Esophagus squamous epithelium (tissue), 5 donors: ENCODE results near the gene THBS3. TPM values are rescaled to one million over a fixed set of nuclear protein-coding genes. Genes with fewer than 3 reads are reported as not detected.
"Not testable (repeated sequence)": the region's sequence is repeated elsewhere in the genome, so short reads cannot be mapped to it uniquely, and the experiment has no call there.

Experiments used
- DNase-seq: peaks from one replicate; lab custom pipeline; 2025; lab: John Stamatoyannopoulos, UW
- H3K27ac ChIP-seq, 4 donors: fragments of 200-600 bp; sonication (generic); one replicate each; pipeline ENCODE4 v1.5.1; 2016 to 2019; ENCODE audit warnings: mild to moderate bottlenecking in 1 of 4
- H3K27me3 ChIP-seq, 4 donors: fragments of 200-600 bp; sonication (generic); 1 replicate in 3 of 4; 2 replicates in 1 of 4; pipeline versions ENCODE4 v1.5.1 to v1.6.0; 2017 to 2021; ENCODE audit warnings: antibody characterized with exemption in 1 of 4
- H3K36me3 ChIP-seq, 3 donors: fragments of 200-600 bp; sonication (generic); one replicate each; pipeline ENCODE4 v1.5.1; 2016 to 2019
- H3K4me1 ChIP-seq, 3 donors: fragments of 200-600 bp; sonication (generic); one replicate each; pipeline ENCODE4 v1.5.1; 2017 to 2019
- H3K4me3 ChIP-seq, 4 donors: fragments of 200-600 bp; sonication (generic); 1 replicate in 3 of 4; 2 replicates in 1 of 4; pipeline ENCODE4 v1.5.1; 2016 to 2019; ENCODE audit warnings: mild to moderate bottlenecking in 2 of 4, moderate library complexity in 1 of 4
- H3K9me3 ChIP-seq, 3 donors: fragments of 200-600 bp; sonication (generic); one replicate each; pipeline ENCODE4 v1.5.1; 2016 to 2019
- CTCF ChIP-seq, 6 experiments: fragments of 450-650 bp in 4 of 6; fragments of 200-600 bp in 2 of 6; sonication (generic) in 2 of 6; IDR thresholded peaks; one replicate each; pipeline ENCODE4 v1.5.1; 2016 to 2019; ENCODE audit warnings: antibody characterized with exemption in 6 of 6, mild to moderate bottlenecking in 4 of 6, moderate library complexity in 4 of 6
- POLR2A ChIP-seq, 4 donors: fragments of 450-650 bp; IDR thresholded peaks; one replicate each; pipeline ENCODE4 v1.6.1; 2017; ENCODE audit warnings: antibody characterized with exemption in 4 of 4, mild to moderate bottlenecking in 4 of 4, moderate library complexity in 3 of 4
- WGBS, 2 donors: methylation state at CpG; one replicate each; pipeline ENCODE4 v1.1.5; 2018; 5-methylcytosine and 5-hydroxymethylcytosine counted together
- intact Hi-C: fragments of 100-400 bp; cut with DNase I; formaldehyde crosslinking; loops from one replicate; pipeline ENCODE4 v1.15.0; 2022
- total RNA-seq, 4 donors: library from RNA; depleted of rRNA; stranded (reverse); fragments of >200 nt; gene quantifications; one replicate each; pipeline ENCODE4 v1.1.0, GENCODE V29; 2016
- donor health status: DM: yes; HTN: yes; CAD: no.

Gene THBS3
- total RNA-seq, 4 donors from 2014 or later, result 8.7 to 18.5 (median 11.1) TPM

- Histone ChIP-seq H3K4me1 (peaks cover 32 to 47% (median 32%) of the 10 kb centered on the region in 3 donors), H3K27me3 (no peaks in the 10 kb centered on the region), H3K27ac (peak overlapping the region; percentile 91 to 98 (median 96)), H3K9me3 (no peaks in the 10 kb centered on the region), H3K36me3 (peaks cover 0 to 39% (median 0%) of the 10 kb centered on the region in 3 donors), H3K4me3 (peak overlapping the region; percentile 33 to 71 (median 54))
- WGBS, 2 donors, result 20 to 32% methylated on average over 6 to 12 of the region's 27 CpGs
- DNase-seq, result no peak
- TF ChIP-seq POLR2A (IDR thresholded peaks at IDR 0.05), result no peak
- no peak for TF ChIP-seq CTCF (IDR thresholded peaks at IDR 0.05)
- intact Hi-C loops, result no loop called here
Observed at GRCh38 chr1:155195201-155196102, 12.2 kb downstream of the THBS3 start.

GRCh38 chr1:155193991-155194240 lies 13.8 kb downstream of the THBS3 start:
- intact Hi-C loops, result not testable (repeated sequence)
- 0 to 5% methylated on average over 7 to 14 of the region's 16 CpGs for WGBS, 2 donors

GRCh38 chr1:155193275-155193990 lies 14.3 kb downstream of the THBS3 start:
- H3K27ac ChIP-seq, result peak overlapping the region; percentile 91 to 98 (median 96)
- H3K9me3 ChIP-seq, result no peaks in the 10 kb centered on the region
- peaks cover 0 to 21% (median 0%) of the 10 kb centered on the region in 3 donors for H3K36me3 ChIP-seq
- H3K4me1 ChIP-seq, result peaks cover 32 to 47% (median 32%) of the 10 kb centered on the region in 3 donors
- intact Hi-C loops, result no loop called here
- TF ChIP-seq CTCF (IDR thresholded peaks at IDR 0.05) (peak; percentile 85 to 99 (median 96)), POLR2A (IDR thresholded peaks at IDR 0.05) (peak in 3 of 4 donors; percentile 7 to 41 (median 40))
- no peaks in the 10 kb centered on the region for H3K27me3 ChIP-seq
- 0% methylated on average over 4 to 11 of the region's 38 CpGs for WGBS, 2 donors
- DNase-seq, result no peak
- H3K4me3 ChIP-seq, result peak overlapping the region; percentile 33 to 71 (median 54)

More at GRCh38 chr1:155193991-155194240, 13.8 kb downstream of the THBS3 start:
- Histone ChIP-seq H3K27ac (peak overlapping the region; percentile 91 to 98 (median 96)), H3K36me3 (peaks cover 0 to 26% (median 0%) of the 10 kb centered on the region in 3 donors), H3K4me1 (peaks cover 32 to 47% (median 32%) of the 10 kb centered on the region in 3 donors), H3K4me3 (peak overlapping the region; percentile 33 to 71 (median 54))
- not testable (repeated sequence) for DNase-seq, H3K9me3 ChIP-seq, H3K27me3 ChIP-seq

GRCh38 chr1:155192346-155193274 lies 15.1 kb downstream of the THBS3 start:
- DNase-seq, result no peak
- TF ChIP-seq POLR2A (IDR thresholded peaks at IDR 0.05) (no peak), CTCF (IDR thresholded peaks at IDR 0.05) (no peak)

GRCh38 chr1:155191904-155192303 lies 15.8 kb downstream of the THBS3 start:
- H3K36me3 ChIP-seq, result peaks cover 0 to 6% (median 0%) of the 10 kb centered on the region in 3 donors
- no peaks in the 10 kb centered on the region for H3K9me3 ChIP-seq
- H3K27me3 ChIP-seq, result no peaks in the 10 kb centered on the region
- H3K4me1 ChIP-seq, result peaks cover 32 to 53% (median 32%) of the 10 kb centered on the region in 3 donors
- TF ChIP-seq POLR2A (IDR thresholded peaks at IDR 0.05) (no peak), CTCF (IDR thresholded peaks at IDR 0.05) (no peak)
- peak overlapping the region; percentile 91 to 98 (median 96) for H3K27ac ChIP-seq
- intact Hi-C loops, result no loop called here
- peak overlapping the region; percentile 33 to 71 (median 54) for H3K4me3 ChIP-seq
- DNase-seq, result no peak
- WGBS, 2 donors, result 47 to 95% methylated on average over 3 to 5 of the region's 17 CpGs

More at GRCh38 chr1:155192346-155193274, 15.1 kb downstream of the THBS3 start:
- 38 to 70% methylated on average over 2 to 13 of the region's 20 CpGs for WGBS, 2 donors
- Histone ChIP-seq H3K9me3 (no peaks in the 10 kb centered on the region), H3K27me3 (no peaks in the 10 kb centered on the region), H3K36me3 (peaks cover 0 to 13% (median 0%) of the 10 kb centered on the region in 3 donors), H3K4me1 (peaks cover 32 to 47% (median 32%) of the 10 kb centered on the region in 3 donors), H3K27ac (peak overlapping the region; percentile 91 to 98 (median 96)), H3K4me3 (peak overlapping the region; percentile 33 to 71 (median 54))
- intact Hi-C loops, result no loop called here

GRCh38 chr1:155189926-155190325 lies 17.8 kb downstream of the THBS3 start:
- intact Hi-C loops, H3K9me3 ChIP-seq, DNase-seq, H3K27me3 ChIP-seq, H3K4me3 ChIP-seq, H3K36me3 ChIP-seq, H3K27ac ChIP-seq: not testable (repeated sequence)
- WGBS, 2 donors, result no CpG with 5 or more reads among the region's 45 CpGs
- H3K4me1 ChIP-seq, result peaks cover 26 to 57% (median 34%) of the 10 kb centered on the region in 3 donors
